GM12878 (cell line): ENCODE data around the gene SESTD1.

Experiments used
- CEBPB ChIP-seq, 2 experiments: fragments of 150-350 bp in 1 of 2; IDR thresholded peaks; 2 replicates each; pipeline ENCODE4 v1.6.1; 2012 to 2014; ENCODE audit warnings: low read depth in 2 of 2, low read length in 2 of 2, borderline replicate concordance in 1 of 2, inconsistent platforms in 1 of 2
- EZH2 ChIP-seq: IDR thresholded peaks from 2 replicates; pipeline ENCODE4 v1.6.1; 2012; ENCODE audit warnings: low read depth, mild to moderate bottlenecking, control low read depth, inconsistent platforms, low read length, borderline replicate concordance; ENCODE audit not compliant: control insufficient read depth
- GABPA ChIP-seq: IDR thresholded peaks from 2 replicates; pipeline ENCODE4 v1.6.1; 2014; ENCODE audit warnings: antibody characterized with exemption, low read depth, mild to moderate bottlenecking, inconsistent platforms
- MTA3 ChIP-seq: IDR thresholded peaks from 2 replicates; pipeline ENCODE4 v1.6.1; 2012; ENCODE audit warnings: low read length, inconsistent platforms, borderline replicate concordance
- POLR2AphosphoS5 ChIP-seq: IDR thresholded peaks from 2 replicates; pipeline ENCODE4 v1.6.1; 2011; ENCODE audit warnings: mild to moderate bottlenecking, low read length, inconsistent platforms
- RB1 ChIP-seq: fragments of 450-650 bp; formaldehyde crosslinking; IDR thresholded peaks from 2 replicates; pipeline ENCODE4 v1.6.1; 2017; ENCODE audit warnings: mild to moderate bottlenecking, borderline replicate concordance
- RCOR1 ChIP-seq: conservative IDR thresholded peaks from 2 replicates; pipeline ENCODE4 v1.6.1; 2012; ENCODE audit warnings: low read depth, low read length, improper control_type of control experiment
- SMC3 ChIP-seq: IDR thresholded peaks from 2 replicates; pipeline ENCODE4 v1.6.1; 2011; ENCODE audit warnings: low read length, improper control_type of control experiment, borderline replicate concordance
- TARDBP ChIP-seq: IDR thresholded peaks from 2 replicates; pipeline ENCODE4 v1.6.1; 2016; ENCODE audit warnings: borderline replicate concordance
- ZNF274 ChIP-seq: IDR thresholded peaks from one replicate; pipeline ENCODE4 v1.8.0; 2011; ENCODE audit not compliant: insufficient read length, insufficient read depth
- TF ChIP-seq, protein P1 (sequence below), 3 experiments: IDR thresholded peaks in 2 of 3; conservative IDR thresholded peaks in 1 of 3; 2 replicates each; pipeline ENCODE4 v1.5.1; 2011; ENCODE audit warnings: low read depth in 3 of 3, low read length in 3 of 3, mild to moderate bottlenecking in 3 of 3, control low read depth in 2 of 3, moderate library complexity in 2 of 3, inconsistent platforms in 1 of 3, mixed read lengths in 1 of 3; ENCODE audit not compliant: control insufficient read depth in 2 of 3, insufficient read depth in 1 of 3; ENCODE audit errors: extremely low read depth in 1 of 3
- TF ChIP-seq, protein P2 (sequence below): IDR thresholded peaks from 2 replicates; pipeline ENCODE4 v1.6.1; 2011; ENCODE audit warnings: low read depth, mild to moderate bottlenecking, low read length, moderate library complexity, borderline replicate concordance; ENCODE audit errors: extremely low read depth
- TF ChIP-seq, protein P3 (sequence below): IDR thresholded peaks from 2 replicates; pipeline ENCODE4 v1.6.1; 2012; ENCODE audit warnings: low read depth, low read length, improper control_type of control experiment

DNA sequence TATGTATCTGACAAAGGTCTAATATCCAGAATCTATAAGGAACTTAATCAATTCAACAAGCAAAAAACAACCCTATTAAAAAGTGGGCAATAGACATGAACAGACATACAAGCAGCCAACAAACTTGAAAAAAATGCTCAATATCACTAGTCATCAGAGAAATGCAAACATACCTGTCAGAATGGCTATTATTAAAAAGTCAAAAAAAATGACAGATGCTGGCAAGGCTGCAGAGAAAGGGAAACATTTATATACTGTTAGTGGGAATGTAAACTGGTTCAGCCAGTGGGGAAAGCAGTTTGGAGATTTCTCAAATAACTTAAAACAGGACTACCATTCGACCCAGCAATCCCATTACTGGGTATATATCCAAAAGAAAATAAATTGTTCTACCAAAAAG is 21.6 kb downstream of the SESTD1 start:
- TF ChIP-seq, protein P1, sequence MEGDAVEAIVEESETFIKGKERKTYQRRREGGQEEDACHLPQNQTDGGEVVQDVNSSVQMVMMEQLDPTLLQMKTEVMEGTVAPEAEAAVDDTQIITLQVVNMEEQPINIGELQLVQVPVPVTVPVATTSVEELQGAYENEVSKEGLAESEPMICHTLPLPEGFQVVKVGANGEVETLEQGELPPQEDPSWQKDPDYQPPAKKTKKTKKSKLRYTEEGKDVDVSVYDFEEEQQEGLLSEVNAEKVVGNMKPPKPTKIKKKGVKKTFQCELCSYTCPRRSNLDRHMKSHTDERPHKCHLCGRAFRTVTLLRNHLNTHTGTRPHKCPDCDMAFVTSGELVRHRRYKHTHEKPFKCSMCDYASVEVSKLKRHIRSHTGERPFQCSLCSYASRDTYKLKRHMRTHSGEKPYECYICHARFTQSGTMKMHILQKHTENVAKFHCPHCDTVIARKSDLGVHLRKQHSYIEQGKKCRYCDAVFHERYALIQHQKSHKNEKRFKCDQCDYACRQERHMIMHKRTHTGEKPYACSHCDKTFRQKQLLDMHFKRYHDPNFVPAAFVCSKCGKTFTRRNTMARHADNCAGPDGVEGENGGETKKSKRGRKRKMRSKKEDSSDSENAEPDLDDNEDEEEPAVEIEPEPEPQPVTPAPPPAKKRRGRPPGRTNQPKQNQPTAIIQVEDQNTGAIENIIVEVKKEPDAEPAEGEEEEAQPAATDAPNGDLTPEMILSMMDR (IDR thresholded peaks at IDR 0.05 in 2 of 3, conservative IDR thresholded peaks at IDR 0.05 in 1 of 3; ENCODE audit: control insufficient read depth in 2 of 3, extremely low read depth in 1 of 3, insufficient read depth in 1 of 3, low read depth in 3 of 3, low read length in 3 of 3) = no peak
- TF ChIP-seq, protein P2, sequence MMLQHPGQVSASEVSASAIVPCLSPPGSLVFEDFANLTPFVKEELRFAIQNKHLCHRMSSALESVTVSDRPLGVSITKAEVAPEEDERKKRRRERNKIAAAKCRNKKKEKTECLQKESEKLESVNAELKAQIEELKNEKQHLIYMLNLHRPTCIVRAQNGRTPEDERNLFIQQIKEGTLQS = no peak
- TF ChIP-seq RB1 (no peak), CEBPB (IDR thresholded peaks at IDR 0.05; ENCODE audit: borderline replicate concordance in 1 of 2, low read depth in 2 of 2, low read length in 2 of 2) (no peak), TARDBP (no peak), EZH2 (no peak), ZNF274 (no peak), SMC3 (no peak), GABPA (no peak), RCOR1 (no peak), MTA3 (no peak), POLR2AphosphoS5 (no peak)
- TF ChIP-seq, protein P3, sequence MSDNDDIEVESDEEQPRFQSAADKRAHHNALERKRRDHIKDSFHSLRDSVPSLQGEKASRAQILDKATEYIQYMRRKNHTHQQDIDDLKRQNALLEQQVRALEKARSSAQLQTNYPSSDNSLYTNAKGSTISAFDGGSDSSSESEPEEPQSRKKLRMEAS = no peak
